ENCODE results near the gene INSIG1.

The INSIG1 gene

DNA sequence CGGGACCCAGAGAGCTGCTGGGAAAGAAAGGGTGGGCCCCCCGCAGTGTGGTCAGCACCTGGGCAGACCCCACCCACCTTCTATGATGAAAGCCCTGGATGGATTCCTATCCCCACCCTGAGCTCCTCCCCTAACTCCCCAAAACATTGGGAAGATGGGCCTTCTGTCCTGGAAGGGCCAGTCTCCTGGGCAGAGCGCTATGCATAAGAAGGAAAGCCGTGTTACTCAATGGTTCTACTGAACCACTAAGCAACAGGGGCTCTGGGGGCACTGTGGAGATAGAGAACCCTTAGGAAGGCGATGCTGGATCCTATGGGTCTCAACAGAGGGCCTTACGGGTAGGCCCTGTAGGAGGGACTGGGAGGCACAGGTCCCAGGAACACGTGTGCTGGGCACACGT is 30.7 kb upstream of the INSIG1 start:
- DNase-seq: no peak

DNA sequence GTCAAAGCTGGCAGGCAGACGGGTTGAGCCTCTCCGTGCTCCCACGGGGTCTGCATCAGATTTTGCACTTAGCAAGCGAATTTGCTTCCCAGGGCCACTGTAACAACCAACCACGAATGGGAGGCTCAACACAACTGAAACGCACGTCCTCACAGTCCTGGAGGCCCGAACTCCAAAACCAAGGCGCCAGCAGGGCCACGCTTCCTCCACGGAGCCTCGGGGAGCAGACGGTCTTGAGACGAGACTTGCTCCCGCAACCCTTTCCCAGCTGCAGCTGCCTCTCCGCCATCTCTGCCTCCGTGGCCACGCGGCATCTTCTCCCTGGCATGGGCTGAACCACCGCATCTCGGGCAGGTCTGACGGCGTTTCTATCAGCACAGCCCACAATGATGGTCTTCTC is 30.2 kb upstream of the INSIG1 start:
- DNase-seq: no peak

DNA sequence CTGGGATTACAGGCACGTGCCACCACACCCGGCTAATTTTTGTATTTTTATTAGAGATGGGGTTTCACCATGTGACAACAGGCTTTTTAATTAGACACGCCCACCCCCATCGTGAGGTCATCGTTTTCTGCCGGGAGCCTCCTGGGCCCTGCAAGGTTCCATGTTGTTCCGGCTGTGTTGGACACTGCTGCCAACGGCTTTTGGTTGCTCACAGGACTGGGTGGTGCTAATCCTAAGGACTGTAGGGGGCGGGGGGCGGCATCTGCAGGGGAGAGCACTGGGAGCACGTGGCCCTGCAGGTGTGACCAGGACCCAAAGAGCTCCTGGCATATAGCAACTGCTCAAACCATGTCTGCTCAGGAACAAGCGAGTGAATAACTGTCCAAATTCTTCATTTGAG is 29.5 kb upstream of the INSIG1 start:
- no peak for DNase-seq

DNA sequence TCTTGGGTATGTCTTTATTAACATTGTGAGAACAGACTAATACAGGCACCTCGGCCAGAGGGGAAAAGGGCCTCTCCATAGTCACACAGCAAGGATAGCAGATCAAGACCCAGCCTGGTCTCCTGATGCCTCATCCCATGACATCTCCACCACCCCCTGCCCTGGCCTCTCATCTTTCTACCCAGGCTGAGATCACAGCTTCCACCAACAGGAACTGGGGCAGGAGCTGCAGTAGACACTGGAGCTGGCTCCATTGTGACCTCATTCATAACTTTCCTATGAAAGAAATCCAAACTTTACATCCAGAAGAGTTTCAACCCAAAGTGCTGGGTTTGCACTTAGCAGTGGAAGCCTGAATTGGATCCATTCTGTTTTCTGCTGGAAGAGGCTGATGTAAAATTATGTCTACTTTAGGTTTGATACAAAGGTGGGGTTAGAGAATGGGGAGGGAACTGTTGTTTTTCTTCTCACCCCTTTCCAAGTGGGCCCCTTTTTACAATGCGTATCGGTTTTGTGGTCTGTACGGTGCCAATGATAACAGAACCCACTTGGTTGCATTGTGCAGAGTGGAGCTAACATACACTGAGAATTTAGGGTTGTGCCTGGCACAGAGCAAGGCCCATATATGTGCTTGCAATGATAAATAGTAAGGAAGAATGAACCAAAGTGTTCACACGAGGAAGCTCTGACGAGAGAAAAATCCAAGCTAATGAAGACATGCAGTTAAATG is 28.6 kb upstream of the INSIG1 start:
- no peak for DNase-seq

DNA sequence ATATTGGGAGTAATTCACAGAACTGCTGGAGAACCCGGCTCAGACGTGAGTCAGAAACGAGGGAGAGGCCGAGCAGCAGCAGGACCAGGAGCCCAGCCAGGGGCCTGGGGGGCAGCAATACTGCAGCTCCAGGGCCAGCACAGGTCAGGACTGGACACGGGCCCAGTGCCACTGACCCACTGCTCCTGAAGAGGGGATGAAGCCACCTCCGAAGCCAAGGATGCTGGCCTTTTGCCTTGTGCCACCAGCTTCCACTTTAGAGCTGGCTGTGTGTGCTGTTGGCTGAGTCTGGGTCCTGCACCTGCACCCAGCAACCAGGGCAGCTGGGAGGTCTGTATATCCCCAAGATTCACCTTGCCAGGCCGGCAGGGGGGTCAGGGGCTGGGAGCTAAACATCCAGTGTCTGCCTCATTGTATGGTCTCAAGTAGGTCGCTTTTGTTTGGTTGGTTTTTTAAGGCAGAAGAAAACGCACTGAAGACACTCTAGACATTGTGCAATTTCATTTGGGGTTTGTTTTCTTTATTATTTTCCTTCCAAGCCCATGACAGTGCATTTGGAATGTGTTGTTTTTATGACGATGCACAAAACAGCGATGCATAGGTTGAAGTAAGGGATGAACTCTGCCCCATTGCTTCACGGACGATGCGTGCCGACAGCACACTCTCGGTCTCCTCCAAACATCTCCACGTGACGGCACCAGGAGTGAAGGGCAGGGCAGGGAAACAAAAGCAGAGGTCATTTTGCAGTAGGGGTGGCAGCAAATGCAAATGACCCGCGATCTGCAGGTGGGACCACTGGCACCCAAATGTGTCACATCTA is 27.7 kb upstream of the INSIG1 start:
- DNase-seq: no peak

DNA sequence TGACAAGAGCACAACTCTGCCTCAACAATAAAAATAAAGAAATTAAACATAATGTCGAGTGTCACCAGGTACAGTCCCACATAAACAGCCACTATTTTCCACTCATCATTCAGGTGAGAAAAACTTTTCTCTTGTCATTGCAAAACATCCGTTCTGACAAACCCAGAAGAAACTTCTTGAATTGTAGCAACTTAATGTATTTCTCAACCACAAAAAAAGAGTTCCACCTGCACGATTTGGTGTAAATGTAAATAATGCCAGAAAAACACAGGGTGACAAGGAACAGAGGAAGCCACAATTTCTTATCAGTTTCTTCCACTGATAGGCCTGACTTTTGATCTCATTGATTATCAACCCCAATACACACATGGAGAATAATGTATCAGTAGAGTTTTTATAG is 26.8 kb upstream of the INSIG1 start:
- DNase-seq: no peak

DNA sequence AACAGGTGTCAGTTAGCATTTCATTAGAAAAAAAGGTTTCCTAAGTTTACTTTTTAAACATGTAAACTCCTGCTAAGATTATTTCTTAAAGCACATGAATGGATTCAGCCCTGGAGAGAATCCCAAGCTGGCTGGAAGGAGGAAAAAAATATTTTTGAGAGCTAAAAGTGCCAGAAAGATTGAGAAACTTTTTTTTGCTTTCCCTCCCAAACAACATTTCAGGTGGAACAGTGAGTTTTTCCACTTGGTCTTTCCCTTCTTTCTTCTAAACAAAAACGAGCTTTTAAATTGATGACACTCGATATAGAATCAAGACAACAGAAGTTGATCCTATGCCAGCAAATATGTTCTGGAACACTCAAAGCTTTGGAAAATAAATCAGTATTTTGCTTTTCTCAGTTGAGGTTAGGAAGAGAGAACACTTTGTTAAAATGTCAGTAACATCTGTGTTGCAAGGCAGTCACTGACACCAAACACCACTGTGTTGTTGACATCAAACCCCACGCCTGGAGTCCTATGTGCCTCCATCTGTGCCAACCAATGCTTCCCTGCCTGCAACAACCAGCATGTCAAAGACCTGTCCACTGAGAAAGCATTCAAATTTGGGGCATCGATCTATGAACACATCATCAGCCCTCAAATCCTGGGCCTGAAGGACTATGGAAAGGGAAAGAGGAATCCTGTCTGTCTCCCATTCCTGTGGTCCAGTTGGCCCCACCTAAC is 22.9 kb upstream of the INSIG1 start:
- DNase-seq: no peak

DNA sequence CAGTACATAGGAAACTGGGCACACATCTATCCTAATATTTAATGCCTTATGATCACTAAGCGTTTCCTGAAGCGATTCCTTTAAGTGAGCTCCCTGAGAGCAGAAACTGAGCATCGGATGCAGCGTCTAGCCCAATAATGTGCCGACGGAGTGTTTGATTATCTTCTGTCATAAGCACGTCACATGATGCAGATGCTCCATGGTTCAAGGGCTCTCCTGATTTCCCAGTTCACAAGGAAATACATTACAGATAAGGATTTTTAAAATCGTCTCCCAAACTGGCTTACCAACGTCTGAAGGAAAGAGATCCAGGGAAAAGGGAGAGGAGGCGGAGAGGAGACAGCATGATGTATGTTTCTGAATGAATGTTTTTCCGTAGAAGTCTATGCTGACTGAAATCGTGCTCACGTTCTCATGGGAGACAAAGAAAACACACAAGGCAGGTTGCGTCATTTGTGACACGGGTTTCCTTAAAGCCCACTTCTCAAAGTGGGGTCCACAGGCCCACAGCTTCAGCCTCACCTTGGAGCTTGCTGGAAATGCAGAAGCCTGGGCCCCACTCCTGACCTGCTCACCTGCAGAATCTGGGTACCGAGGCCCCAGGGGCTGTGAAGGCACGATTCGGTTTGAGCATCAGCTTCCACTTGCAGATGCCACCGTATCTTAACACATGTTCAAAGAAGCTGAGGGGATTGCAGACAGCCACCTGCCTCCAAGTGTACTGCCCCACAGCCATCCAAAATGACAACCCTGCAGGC is 21.5 kb upstream of the INSIG1 start:
- no peak for DNase-seq

DNA sequence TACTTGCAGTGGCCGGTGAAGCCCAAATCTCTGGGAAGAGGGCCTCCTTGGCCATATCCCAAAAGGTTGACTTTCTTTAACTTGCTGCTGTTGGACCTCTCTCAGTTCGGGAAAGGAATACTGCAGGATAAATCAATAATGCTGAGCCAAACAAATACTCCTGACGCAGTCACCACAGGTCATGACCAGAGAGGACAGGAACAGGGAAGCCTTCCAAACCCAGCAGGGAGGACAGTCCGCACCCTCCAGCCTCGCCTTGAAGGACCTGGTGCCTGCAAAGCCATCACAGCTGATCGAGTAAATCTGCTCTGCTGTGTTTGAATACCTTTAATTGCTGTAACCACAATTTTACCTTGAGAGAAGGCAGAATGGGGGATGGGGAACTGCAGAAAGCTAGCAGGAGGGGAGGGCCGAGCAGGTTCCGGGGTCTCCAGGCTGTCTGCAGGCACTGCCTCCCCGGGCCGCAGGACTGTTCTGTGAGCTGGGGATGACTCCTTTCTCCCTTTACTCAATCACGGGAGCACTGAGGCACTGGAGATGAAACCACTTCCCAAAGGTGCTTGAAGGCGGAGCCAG is 20.8 kb upstream of the INSIG1 start:
- DNase-seq: no peak

DNA sequence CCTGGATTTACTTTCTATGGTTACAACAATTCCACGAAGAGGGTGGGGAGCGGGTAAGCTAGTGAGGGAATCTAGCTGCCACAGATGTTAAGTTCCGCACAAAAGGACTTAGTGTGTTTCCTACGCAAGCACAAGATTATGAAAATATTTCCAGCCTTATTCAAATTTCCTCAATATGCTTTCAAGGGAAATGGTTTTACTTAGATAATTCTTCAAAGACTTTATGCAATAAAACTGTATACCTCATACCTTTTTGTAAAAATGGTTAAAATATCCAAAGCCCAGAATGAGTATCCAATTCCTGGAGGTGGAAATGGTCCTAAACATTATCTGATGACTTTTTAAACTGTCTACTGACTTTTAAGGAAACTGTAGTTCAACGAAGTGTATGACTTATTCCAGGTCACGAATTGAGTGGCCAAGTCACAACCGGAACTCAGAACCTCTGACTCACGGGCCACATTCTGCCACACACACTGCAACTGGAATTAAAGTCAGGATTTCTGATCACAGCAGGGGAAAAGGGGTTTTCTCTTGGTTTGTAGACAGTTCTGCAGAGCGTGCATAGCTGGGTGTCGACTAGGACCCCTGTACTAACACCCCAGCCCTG is 20.2 kb upstream of the INSIG1 start:
- no peak for DNase-seq

DNA sequence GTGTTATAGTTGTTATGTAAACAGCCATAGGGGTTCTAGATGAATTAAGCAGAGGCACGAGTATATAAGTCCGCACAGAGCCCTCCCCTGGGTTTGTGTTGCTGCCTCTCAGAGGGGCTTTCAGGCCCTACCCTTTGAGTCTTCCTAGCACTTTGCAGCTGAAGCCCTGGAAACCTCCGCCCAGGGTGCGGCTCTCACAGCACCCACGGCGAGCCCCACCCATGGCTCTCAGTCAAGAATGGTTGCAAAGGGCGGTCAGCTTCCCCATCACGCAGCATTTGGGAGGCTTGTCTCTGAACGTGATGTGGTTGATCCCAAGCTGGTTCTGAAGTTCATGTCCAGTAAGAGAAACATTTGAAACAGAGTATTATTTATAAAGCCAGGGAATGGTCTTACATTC is 18.8 kb upstream of the INSIG1 start:
- no peak for DNase-seq

DNA sequence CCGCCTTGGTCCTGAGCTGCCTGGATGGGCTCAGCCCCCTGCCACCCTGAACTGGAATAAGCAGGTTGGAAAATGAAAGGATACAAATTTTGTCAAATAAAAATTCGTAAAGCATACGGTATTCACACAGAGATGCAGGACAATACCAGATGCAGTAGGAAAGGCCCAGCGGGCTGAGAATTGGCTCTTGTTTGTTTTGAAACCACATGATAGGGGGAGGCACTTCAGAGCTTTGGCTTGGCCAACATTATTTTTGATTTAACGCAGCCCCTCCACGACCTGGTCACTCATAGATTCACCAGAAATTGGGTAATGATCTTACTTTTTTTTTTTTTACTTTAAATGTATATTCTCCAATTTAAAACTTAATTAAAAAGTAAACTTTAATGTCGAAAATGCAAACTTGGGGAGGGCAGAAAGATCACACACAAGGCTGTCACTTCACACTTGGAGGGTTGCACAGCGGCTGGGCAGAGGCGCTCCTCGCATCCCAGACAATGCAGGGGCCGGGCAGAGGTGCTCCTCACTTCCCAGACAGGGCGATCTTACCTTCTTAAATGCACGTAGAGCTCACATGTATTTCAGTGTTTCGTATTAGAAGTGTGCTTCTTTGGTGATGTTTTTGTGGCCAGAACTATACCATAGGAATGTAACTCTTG is 17.8 kb upstream of the INSIG1 start:
- no peak for DNase-seq

DNA sequence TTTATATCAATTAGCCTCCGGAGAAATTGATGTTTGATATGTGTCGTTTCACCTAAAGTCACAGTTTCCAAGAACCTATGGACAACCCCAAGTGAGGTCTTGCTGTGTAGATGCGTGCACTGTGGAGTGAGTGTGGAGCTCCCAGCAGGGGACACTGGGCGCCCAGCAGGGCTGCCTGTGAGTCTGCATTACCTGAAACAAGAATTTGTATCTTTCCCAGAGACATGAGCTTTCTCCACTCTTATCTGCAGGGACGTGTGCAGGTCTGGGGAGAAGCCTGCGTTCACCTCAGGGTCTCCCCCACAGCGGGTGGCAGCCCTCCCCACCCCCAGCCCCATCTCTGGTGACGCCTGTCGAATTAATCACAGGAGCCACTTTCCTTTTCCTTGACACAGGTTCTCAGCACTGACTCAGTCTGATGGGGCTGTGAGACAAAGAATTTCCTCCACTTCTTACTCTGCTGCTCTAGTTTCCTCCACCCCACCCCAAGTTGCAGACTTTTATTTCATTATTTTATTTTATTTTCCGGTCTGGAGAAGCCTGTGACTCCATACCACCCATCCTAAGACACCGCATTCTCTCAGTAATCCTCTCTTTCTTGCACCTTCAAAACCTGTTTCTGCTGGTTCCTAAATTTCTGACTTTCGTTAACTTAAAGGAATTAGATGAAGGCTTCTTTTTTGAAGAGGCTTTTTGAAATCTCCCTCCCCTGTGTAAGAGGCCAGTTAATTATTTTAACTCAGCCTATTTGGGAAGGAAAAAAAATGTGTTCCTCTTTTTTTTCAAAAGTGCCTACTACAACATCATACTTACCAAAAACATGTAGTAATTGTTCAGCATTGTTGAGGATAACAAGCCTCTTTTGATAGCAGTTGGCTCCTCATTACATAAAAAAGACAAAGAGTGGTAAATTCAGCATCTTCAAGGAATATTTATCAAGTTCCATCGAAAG is 17.0 kb upstream of the INSIG1 start:
- no peak for DNase-seq

DNA sequence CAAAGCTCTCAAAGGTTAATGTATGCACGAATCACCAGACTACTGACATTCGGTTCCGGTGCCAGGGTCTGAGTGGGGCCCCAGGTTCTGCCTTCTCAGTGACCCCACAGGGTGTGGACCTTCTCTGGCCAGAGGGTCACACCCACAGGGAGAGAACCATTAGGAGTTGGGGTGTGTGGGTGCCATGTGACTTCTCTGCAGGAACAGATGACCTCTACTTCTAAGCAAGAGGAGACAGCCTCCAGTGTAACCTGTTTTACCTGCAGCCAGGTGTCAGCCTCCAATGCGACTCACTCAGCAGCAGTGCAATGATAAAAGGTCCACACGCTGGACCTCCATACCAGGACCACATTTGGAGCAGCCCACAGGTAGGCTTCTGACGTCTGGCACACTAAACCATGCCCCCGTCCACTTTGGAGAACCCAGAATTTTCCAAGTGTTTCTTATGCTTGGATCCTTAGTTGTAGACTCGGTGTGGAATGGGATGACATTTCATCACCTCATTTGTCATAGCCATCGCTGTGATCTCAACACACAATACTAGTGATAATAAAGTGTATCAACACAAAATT is 16.2 kb upstream of the INSIG1 start:
- DNase-seq: no peak

DNA sequence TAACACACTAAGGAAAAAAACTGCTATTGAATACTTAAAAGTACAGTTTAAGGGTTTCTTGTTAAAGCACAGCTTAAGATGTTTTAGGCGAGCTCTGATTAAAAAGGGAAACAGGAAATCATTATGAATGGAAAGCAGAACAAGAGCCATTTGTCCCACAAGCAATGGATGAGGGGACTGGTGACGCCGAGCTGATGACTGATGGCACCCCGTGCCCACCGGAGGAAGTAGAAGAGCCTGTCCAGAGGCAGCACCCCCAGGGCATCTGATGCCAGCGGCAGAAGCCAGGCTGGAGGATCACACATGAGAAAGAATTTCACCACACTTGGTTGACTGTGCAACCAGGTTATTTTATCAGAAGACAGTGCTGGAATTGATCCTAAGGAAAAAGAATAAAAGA is 15.0 kb upstream of the INSIG1 start:
- no peak for DNase-seq

DNA sequence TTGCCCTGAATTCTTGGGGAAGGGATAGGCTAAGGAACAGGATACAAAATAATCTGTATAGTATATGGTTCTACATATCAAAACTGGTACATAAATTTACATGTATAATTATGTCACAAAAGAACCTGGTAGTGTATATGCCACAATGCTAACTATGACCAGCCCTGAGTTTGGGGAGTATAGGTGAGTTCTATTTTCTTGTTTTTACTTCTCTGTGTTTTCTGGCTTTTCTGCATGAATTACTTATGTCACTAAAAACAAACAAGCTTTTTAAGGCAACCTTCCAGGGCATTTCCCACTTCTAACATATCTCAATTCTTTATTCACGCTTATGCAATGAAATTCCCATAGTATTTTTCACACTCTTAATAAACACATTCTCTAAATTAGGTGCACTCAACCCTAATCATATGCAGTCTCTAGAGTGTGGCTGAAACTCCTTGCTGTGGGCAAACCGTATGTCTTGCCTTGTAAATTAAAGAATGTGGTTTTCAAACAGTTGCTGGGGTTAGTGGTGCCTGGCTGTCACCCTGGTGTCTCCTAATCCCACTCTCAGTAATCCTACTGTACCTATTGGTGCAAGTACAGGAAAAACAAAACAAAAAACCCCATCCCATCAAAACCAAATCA is 14.0 kb upstream of the INSIG1 start:
- no peak for DNase-seq

DNA sequence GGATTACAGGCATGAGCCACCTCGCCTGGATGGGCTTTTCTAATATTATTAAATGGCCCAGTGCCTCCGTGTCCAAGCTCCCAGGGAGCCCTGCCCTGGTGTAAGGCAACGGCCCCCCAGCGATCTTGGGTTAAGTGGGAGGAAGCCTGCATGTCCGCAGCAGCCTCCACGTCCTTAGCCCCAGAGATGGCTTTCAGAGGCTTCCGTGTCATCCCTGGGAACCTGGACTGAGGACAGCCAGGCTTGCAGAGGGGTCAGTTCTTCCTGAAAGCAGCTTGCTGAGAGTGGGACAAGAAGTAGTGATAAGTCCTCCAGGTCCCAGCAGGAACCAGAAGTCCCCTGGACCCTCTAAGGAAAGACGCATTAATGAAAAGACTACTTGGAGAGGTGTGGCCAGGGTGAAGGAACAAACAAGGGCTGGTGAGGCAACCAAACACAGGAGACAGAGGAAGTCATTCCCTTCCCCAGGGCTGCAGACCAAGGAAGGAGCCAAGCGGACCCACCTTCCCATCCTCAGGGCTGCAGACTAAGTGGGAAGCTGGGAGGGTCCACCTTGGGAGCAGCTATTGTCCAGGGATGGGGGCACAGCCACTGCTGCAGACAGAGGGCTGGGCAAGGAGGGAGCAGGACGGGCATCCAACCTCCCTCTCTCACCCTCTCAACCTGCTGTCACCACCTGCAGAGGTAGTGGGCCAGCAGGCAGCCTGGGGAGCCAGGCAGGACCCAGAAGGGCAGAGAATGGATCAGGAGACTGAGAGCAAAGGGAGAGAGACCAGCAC is 13.0 kb upstream of the INSIG1 start:
- DNase-seq: no peak

DNA sequence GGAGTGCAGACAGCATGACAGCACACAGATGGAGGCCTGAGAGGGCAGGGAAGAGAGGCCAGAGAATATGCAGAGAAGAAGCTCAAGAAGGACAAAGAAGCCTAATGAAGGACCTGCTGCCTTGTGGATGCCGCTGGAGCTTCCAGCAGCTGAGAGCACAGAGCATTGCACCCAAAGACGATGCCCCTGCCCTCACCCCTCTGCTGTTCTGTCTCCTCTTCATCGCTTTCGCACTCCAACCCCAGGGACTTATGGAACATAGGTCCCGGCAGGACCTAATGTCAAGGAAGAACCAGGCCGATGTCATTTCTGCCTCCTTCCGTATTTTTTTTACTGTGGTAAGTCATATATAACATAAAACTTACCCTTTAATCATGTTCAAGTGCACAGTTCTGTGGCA is 12.3 kb upstream of the INSIG1 start:
- DNase-seq: no peak

DNA sequence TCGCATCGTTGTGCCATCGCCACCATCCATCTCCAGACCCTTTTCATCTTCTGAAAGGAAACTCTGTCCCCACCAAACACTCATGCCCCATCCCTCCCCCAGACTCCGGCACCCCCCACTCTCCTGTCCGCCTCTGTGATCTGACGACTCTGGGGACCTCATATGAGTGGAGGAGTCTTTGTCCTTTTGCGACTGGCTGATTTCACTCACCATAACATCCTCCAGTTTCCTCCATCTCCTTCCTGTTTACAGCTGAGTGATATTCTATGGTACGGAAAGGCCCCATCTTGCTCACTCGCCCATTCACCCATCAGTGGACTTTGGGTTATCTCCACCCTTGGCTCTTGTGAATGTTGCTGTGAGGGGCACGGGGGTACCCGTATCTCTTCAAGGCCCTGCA is 11.8 kb upstream of the INSIG1 start:
- no peak for DNase-seq

Data from NCI-H1092 (cell line).